CD14-positive monocyte (primary cell): ENCODE data around the gene TBC1D5. TPM values are rescaled to one million over a fixed set of nuclear protein-coding genes. Genes with fewer than 3 reads are reported as not detected.
A peak's percentile ranks its signal among the peaks of the same experiment; 100 is the strongest.
"Not testable (repeated sequence)": the region's sequence is repeated elsewhere in the genome, so short reads cannot be mapped to it uniquely, and the experiment has no call there.

Experiments
- DNase-seq, 3 donors: peaks; one replicate each; pipeline ENCODE4 v3.0.0-alpha.2; 2011 to 2022
- H2AFZ ChIP-seq: 2 replicates; pipeline ENCODE4 v1.6.0; 2012; ENCODE audit warnings: mild to moderate bottlenecking, low read depth, low read length, inconsistent platforms; ENCODE audit not compliant: insufficient read depth, poor library complexity, severe bottlenecking
- H3K27ac ChIP-seq, 2 donors: 1 replicate in 1 of 2; 2 replicates in 1 of 2; pipeline ENCODE4 v1.5.1; 2012 to 2013; ENCODE audit warnings: low read length in 2 of 2, control low read depth in 1 of 2, inconsistent platforms in 1 of 2, low read depth in 1 of 2, mild to moderate bottlenecking in 1 of 2
- H3K27me3 ChIP-seq, 2 donors: one replicate each; pipeline versions ENCODE4 v1.6.0 to v1.6.1; 2011 to 2013; ENCODE audit warnings: low read length in 2 of 2; ENCODE audit not compliant: control insufficient read depth in 2 of 2, insufficient read depth in 2 of 2
- H3K36me3 ChIP-seq, 2 donors: replicated peaks in 1 of 2; 1 replicate in 1 of 2; 2 replicates in 1 of 2; pipeline versions ENCODE4 v1.5.1 to v1.6.1; 2012 to 2013; ENCODE audit warnings: low read length in 2 of 2, control low read depth in 1 of 2, inconsistent platforms in 1 of 2, mild to moderate bottlenecking in 1 of 2; ENCODE audit not compliant: insufficient read depth in 2 of 2, control insufficient read depth in 1 of 2
- H3K4me1 ChIP-seq, 2 donors: 1 replicate in 1 of 2; 2 replicates in 1 of 2; pipeline versions ENCODE4 v1.5.1 to v1.6.1; 2012 to 2013; ENCODE audit warnings: low read length in 2 of 2, control low read depth in 1 of 2, inconsistent platforms in 1 of 2, mild to moderate bottlenecking in 1 of 2, moderate library complexity in 1 of 2; ENCODE audit not compliant: insufficient read depth in 2 of 2, control insufficient read depth in 1 of 2
- H3K4me2 ChIP-seq: replicated peaks from 2 replicates; pipeline ENCODE3; 2012; ENCODE audit warnings: low read length, moderate library complexity, mild to moderate bottlenecking; ENCODE audit not compliant: poor library complexity, severe bottlenecking; ENCODE audit errors: extremely low read depth
- H3K4me3 ChIP-seq, 3 experiments: fragments of 200-600 bp in 1 of 3; sonication (generic) in 1 of 3; replicated peaks in 1 of 3; 1 replicate in 2 of 3; 2 replicates in 1 of 3; pipeline ENCODE4 v1.5.1; 2011 to 2013; ENCODE audit warnings: low read length in 3 of 3, mild to moderate bottlenecking in 3 of 3, control low read depth in 2 of 3, low read depth in 2 of 3, inconsistent platforms in 1 of 3, moderate library complexity in 1 of 3
- H3K79me2 ChIP-seq: 2 replicates; pipeline ENCODE4 v1.6.0; 2012; ENCODE audit warnings: mild to moderate bottlenecking, control low read depth, inconsistent platforms, low read length, moderate library complexity; ENCODE audit not compliant: insufficient read depth
- H3K9ac ChIP-seq: 2 replicates; pipeline ENCODE4 v1.6.0; 2017; ENCODE audit warnings: low read length, mild to moderate bottlenecking; ENCODE audit not compliant: insufficient read depth, poor library complexity, severe bottlenecking
- H3K9me3 ChIP-seq, 2 donors: replicated peaks in 1 of 2; 1 replicate in 1 of 2; 2 replicates in 1 of 2; pipeline versions ENCODE4 v1.5.1 to v1.6.1; 2012 to 2013; ENCODE audit warnings: low read length in 2 of 2, control low read depth in 1 of 2; ENCODE audit not compliant: control insufficient read depth in 1 of 2, insufficient read depth in 1 of 2
- H4K20me1 ChIP-seq: 2 replicates; pipeline ENCODE4 v1.6.0; 2012; ENCODE audit warnings: mild to moderate bottlenecking, low read length, control low read depth, moderate library complexity; ENCODE audit not compliant: insufficient read depth
- H3K27ac Mint-ChIP-seq, 7 donors: one replicate each; pipeline ENCODE4 v1.8.0; 2020; ENCODE audit warnings: mild to moderate bottlenecking in 7 of 7, mixed read lengths in 7 of 7, moderate library complexity in 6 of 7, inconsistent platforms in 2 of 7
- H3K27me3 Mint-ChIP-seq, 3 donors: one replicate each; pipeline ENCODE4 v1.8.0; 2021 to 2022; ENCODE audit warnings: low read depth in 3 of 3, mild to moderate bottlenecking in 3 of 3, mixed read lengths in 3 of 3, moderate library complexity in 3 of 3, inconsistent platforms in 1 of 3
- H3K36me3 Mint-ChIP-seq, 2 donors: one replicate each; pipeline ENCODE4 v1.8.0; 2020; ENCODE audit warnings: mixed read lengths in 2 of 2, inconsistent platforms in 1 of 2, mild to moderate bottlenecking in 1 of 2
- H3K4me1 Mint-ChIP-seq: one replicate; pipeline ENCODE4 v1.8.0; 2020; ENCODE audit warnings: mild to moderate bottlenecking, mixed read lengths
- H3K4me3 Mint-ChIP-seq, 2 donors: one replicate each; pipeline ENCODE4 v1.8.0; 2020; ENCODE audit warnings: mild to moderate bottlenecking in 2 of 2, mixed read lengths in 2 of 2, moderate library complexity in 1 of 2
- H3K9me3 Mint-ChIP-seq, 7 donors: one replicate each; pipeline ENCODE4 v1.8.0; 2020 to 2022; ENCODE audit warnings: mixed read lengths in 7 of 7, mild to moderate bottlenecking in 6 of 7, moderate library complexity in 6 of 7, inconsistent platforms in 2 of 7
- WGBS: methylation state at CpG from one replicate; pipeline ENCODE4 v1.1.5; 2013; ENCODE audit warnings: missing lambda C conversion rate; ENCODE audit not compliant: insufficient coverage; 5-methylcytosine and 5-hydroxymethylcytosine counted together
- intact Hi-C, 2 donors: fragments of 100-400 bp; cut with micrococcal nuclease; formaldehyde crosslinking; loops; one replicate each; pipeline versions ENCODE4 v1.15.0 to v1.15.1; 2023
- polyA plus RNA-seq, 3 donors: library from polyadenylated mRNA; depleted of rRNA in 1 of 3; unstranded in 2 of 3; stranded (reverse) in 1 of 3; fragments of 300-500 nt in 2 of 3; fragments of >200 nt in 1 of 3; fragmentation: Illumina TruSeq in 2 of 3; gene quantifications; 1 replicate in 2 of 3; 2 replicates in 1 of 3; pipeline ENCODE4 v1.2.3, GENCODE V29; 2012 to 2021
- TF ChIP-seq, protein P1 (sequence below): fragments of 200-600 bp; IDR thresholded peaks from one replicate; pipeline ENCODE4 v1.8.0; 2022; ENCODE audit warnings: antibody characterized with exemption, mild to moderate bottlenecking

TBC1D5 gene
- polyA plus RNA-seq, 3 donors, result 17.6 to 35.3 (median 21.0) TPM

- Histone ChIP-seq H3K9me3 (peaks cover 2 to 12% of the 10 kb centered on the region in 2 donors), H3K36me3 (peaks cover 0 to 17% of the 10 kb centered on the region in 2 donors), H4K20me1 (peaks cover 6% of the 10 kb centered on the region), H3K4me2 (no peak overlapping the region), H3K27ac (peak overlapping the region in 1 of 2 donors; percentile 14), H3K27me3 (no peaks in the 10 kb centered on the region), H3K4me3 (no peak overlapping the region), H3K79me2 (peaks cover 58% of the 10 kb centered on the region), H3K4me1 (peaks cover 0 to 9% of the 10 kb centered on the region in 2 donors), H3K9ac (no peak overlapping the region), H2AFZ (no peak overlapping the region)
- Mint-ChIP-seq H3K9me3 (peaks cover 6 to 15% (median 10%) of the 10 kb centered on the region in 7 donors), H3K4me1 (peaks cover 12% of the 10 kb centered on the region), H3K4me3 (no peak overlapping the region), H3K27me3 (peaks cover 0 to 1% (median 0%) of the 10 kb centered on the region in 3 donors), H3K27ac (no peak overlapping the region), H3K36me3 (peaks cover 17 to 18% of the 10 kb centered on the region in 2 donors)
- intact Hi-C loops, result no loop called here
- TF ChIP-seq, protein P1, sequence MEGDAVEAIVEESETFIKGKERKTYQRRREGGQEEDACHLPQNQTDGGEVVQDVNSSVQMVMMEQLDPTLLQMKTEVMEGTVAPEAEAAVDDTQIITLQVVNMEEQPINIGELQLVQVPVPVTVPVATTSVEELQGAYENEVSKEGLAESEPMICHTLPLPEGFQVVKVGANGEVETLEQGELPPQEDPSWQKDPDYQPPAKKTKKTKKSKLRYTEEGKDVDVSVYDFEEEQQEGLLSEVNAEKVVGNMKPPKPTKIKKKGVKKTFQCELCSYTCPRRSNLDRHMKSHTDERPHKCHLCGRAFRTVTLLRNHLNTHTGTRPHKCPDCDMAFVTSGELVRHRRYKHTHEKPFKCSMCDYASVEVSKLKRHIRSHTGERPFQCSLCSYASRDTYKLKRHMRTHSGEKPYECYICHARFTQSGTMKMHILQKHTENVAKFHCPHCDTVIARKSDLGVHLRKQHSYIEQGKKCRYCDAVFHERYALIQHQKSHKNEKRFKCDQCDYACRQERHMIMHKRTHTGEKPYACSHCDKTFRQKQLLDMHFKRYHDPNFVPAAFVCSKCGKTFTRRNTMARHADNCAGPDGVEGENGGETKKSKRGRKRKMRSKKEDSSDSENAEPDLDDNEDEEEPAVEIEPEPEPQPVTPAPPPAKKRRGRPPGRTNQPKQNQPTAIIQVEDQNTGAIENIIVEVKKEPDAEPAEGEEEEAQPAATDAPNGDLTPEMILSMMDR, result no peak
- peak in 1 of 3 donors; percentile 6 for DNase-seq
- no CpG with 5 or more reads among the region's 1 CpG for WGBS
Observed at GRCh38 chr3:17709236-17709810, 33.1 kb downstream of the TBC1D5 start.

- Histone ChIP-seq H2AFZ (no peak overlapping the region), H3K9ac (no peak overlapping the region), H3K4me2 (no peak overlapping the region), H3K79me2 (peaks cover 45% of the 10 kb centered on the region), H3K36me3 (peaks cover 0 to 7% of the 10 kb centered on the region in 2 donors), H4K20me1 (peaks cover 6% of the 10 kb centered on the region), H3K9me3 (peaks cover 0 to 6% of the 10 kb centered on the region in 2 donors), H3K4me1 (peaks cover 0 to 9% of the 10 kb centered on the region in 2 donors), H3K4me3 (no peak overlapping the region), H3K27ac (no peak overlapping the region), H3K27me3 (no peaks in the 10 kb centered on the region)
- Mint-ChIP-seq H3K27ac (peak overlapping the region in 1 of 7 donors; percentile 3), H3K4me1 (peaks cover 12% of the 10 kb centered on the region), H3K27me3 (no peaks in the 10 kb centered on the region), H3K36me3 (peaks cover 8 to 10% of the 10 kb centered on the region in 2 donors), H3K4me3 (no peak overlapping the region), H3K9me3 (peaks cover 3 to 6% (median 5%) of the 10 kb centered on the region in 7 donors)
- intact Hi-C loops, result no loop called here
- WGBS, result 93% methylated on average over 3 of the region's 4 CpGs
- DNase-seq, result no peak
- TF ChIP-seq, protein P1, result no peak
Observed at GRCh38 chr3:17707813-17708543, 34.5 kb downstream of the TBC1D5 start.

DNA sequence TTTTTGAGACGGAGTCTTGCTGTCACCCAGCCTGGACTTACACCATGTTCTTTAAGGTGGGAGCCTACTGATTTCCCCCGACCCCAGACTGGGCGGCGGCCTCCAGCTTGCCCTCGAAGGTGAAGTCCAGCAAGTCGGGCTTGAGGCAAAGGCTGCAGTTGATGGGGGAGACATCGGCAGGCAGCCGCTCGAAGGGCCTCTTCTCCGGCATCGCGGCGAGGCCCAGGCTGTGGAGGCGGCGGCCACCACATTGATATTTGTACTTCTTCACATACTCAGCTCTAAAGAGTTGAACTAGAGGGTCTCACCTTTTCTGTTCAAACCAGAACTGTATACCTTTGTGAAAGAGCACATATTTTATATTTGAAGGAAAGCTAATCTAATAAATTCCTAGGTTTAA is 36.4 kb downstream of the TBC1D5 start:
- H3K27me3 ChIP-seq, H3K27ac ChIP-seq, H3K27me3 Mint-ChIP-seq, H4K20me1 ChIP-seq, H2AFZ ChIP-seq, H3K4me3 ChIP-seq, H3K4me1 ChIP-seq, H3K9ac ChIP-seq, H3K36me3 Mint-ChIP-seq, H3K4me2 ChIP-seq, intact Hi-C loops, H3K36me3 ChIP-seq, H3K9me3 Mint-ChIP-seq, DNase-seq, H3K9me3 ChIP-seq, H3K4me3 Mint-ChIP-seq: not testable (repeated sequence)
- H3K79me2 ChIP-seq, result peaks cover 38% of the 10 kb centered on the region
- WGBS, result 97% methylated on average over 5 of the region's 15 CpGs
- Mint-ChIP-seq H3K4me1 (peaks cover 12% of the 10 kb centered on the region), H3K27ac (peak overlapping the region in 1 of 7 donors; percentile 1)
